Right ventricle myocardium inferior (tissue), 1 donor: ENCODE measurements around the gene PRAME. TPM values are rescaled to one million over a fixed set of nuclear protein-coding genes. Genes with fewer than 3 reads are reported as not detected.
A peak's percentile ranks its signal among the peaks of the same experiment; 100 is the strongest.
"Not testable (repeated sequence)": the region's sequence is repeated elsewhere in the genome, so short reads cannot be mapped to it uniquely, and the experiment has no call there.

ENCODE experiments used
- ATAC-seq: fragments of 200-7000 bp; cut with Tn5 transposase; one replicate; pipeline ENCODE4 v1.9.1; 2020; ENCODE audit warnings: mild to moderate bottlenecking, moderate library complexity
- DNase-seq: peaks from one replicate; pipeline ENCODE4 v3.0.0; 2021; ENCODE audit errors: missing footprints
- intact Hi-C: fragments of 100-400 bp; cut with DNase I; formaldehyde crosslinking; loops from one replicate; pipeline ENCODE4 v1.11.0; 2022
- long read RNA-seq: library from polyadenylated mRNA; unstranded; transcript quantifications from one replicate; pipeline ENCODE4 v2.0.0, GENCODE V29; 2021
- total RNA-seq: library from RNA; stranded (reverse); fragmentation: NEBNext Ultra II Directional; extraction: Animal tissue kit (Norgen Biotek cat#: 25700); gene quantifications from one replicate; pipeline ENCODE4 v1.2.1, GENCODE V29; 2021
- donor health status: DM: no; HTN: yes; CAD: no; lungs with severe emphysema.

PRAME gene
- total RNA-seq, result not detected
- long read RNA-seq, result 0 reads

DNA sequence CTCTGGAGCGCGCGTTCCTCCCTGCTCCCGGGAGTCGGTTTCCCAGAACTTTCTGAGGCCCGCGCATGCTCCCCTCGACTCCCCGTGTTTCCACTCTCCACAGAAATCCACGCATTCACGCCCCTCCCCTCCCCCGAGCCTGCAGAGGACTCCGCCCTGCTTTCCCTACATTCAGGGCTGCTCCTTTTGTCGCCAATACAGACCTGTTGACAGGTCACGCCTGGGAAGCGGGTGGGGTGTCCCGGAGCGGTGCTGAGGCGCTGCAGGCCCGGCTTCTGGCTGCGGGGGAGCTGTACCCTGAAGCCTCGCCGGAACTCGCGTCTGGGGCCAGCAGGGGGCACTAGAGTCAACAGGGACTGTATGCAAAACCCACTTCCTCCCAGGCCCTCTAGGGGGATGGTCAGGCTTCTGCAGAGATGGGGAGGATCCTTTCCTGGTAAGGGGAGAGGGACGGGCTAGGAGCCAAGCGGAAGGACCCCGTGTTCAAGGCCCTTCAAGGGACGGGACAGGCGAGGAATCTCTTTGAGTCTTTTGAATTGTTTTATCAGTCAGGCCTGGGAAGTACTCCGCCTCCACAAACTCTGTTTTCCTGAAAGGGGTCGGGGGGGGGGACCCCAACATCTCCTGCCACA is at the start of gene PRAME:
Gene PRAME, minus strand, starts transcription at position 294 of the 632 bp plus-strand sequence. CDS start 2,433 bp downstream, outside the sequence.
- ATAC-seq (peak; percentile 54), DNase-seq (peak; percentile 69)
- intact Hi-C loops, result no loop called here

DNA sequence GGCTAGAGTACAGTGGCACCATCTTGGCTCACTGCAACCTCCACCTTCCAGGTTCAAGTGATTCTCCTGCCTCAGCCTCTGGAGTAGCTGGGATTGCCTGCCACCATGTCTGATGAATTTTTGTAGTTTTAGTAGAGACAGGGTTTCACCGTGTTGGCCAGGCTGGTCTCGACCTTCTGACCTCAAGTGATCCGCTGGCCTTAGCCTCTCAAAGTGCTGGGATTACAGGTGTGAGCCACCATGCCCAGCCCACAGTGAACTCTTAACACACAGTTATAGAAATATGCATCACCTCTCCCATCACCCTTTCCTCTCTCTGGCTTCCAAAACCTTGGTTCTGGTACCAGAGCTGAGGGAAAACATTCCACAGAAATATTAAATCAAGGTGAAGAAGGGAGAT is 49.0 kb upstream of the PRAME start:
- intact Hi-C loops, ATAC-seq, DNase-seq: not testable (repeated sequence)

DNA sequence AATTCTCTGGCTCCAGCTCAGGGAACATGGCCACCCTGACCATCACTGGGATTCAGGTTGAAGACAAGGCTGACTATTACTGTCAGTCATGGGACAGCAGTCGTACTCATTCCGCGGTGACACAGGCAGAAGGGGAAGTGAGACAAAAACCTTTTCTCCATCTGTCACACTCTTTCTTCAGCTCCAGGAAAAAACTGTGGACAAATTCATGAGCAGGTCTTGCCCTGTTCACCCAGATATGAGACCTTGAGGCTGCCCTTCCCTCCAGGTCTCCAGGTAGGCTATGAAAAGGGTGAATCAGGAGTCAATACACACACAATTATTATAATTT is 46.0 kb upstream of the PRAME start:
- ATAC-seq, result no peak
- DNase-seq, result no peak
- intact Hi-C loops, result no loop called here

DNA sequence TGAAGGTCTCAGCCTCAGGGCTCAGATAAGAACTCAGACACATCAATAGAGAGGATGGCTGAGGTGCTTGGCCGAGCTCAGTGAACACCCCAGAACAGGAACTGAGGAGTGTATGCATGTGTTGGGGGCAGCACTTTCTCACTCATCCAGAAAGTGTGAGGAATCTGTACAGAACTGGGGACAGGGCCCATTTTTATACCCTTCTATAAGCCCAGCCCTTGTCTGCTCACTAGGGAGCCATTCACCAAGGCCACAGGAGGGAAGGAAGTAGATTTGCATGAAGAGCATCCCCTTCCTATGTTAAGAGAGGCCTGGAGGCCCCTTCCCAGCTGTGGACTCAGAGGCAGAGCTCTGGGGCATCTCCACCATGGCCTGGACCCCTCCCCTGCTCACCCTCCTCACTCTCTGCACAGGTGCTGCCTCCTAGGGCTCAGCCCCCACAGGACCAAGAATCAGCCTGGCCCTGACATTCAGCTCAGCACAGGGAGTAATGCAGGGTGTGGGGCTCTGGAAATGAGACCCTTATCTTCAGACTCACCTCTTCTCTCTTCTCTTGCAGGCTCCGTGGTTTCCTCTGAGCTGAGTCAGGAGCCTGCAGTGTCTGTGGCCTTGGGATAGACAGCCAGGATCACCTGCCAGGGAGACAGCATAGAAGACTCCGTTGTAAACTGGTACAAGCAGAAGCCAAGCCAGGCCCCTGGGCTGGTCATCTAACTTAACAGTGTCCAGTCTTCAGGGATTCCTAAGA is 45.4 kb upstream of the PRAME start:
- no peak for DNase-seq
- intact Hi-C loops, result no loop called here
- ATAC-seq, result no peak

- DNase-seq (no peak), ATAC-seq (no peak)
- intact Hi-C loops, result no loop called here
Observed at GRCh38 chr22:22603470-22603947, 44.4 kb upstream of the PRAME start.

DNA sequence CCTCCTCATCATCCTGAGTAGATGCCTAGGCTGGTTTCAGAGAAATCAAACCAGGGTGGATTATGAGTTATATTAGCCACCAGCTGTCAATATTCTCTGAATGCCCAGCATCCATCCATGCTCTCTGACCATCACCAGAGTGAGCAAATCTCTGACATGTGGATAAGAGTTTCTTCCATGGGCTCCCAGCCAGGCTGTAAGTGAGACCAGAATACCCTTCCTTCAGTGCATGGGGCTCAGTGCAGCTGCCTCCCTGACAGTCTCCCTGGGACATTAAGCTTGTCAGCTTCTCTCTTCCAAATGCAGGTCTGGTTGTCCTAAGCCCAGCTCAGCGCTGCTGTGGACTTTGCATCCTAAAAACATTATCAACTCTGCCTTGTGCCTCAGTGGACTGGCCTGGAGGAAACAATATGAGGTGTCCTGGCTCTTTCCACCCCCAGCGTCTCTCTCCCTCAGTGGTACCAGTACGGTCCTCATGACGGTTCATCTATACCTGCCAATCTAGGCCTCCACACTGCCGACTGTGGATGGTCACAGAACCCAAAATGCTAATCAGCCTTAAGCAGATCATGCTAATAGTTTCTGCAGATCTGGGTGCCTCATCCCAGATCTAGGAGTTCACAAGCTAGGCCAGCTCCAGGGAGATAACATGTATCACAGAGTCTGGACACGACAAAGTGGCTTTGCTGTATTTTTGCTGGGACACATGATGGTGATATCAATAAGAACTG is 41.6 kb upstream of the PRAME start:
- DNase-seq, result no peak
- no peak for ATAC-seq
- intact Hi-C loops, result no loop called here

DNA sequence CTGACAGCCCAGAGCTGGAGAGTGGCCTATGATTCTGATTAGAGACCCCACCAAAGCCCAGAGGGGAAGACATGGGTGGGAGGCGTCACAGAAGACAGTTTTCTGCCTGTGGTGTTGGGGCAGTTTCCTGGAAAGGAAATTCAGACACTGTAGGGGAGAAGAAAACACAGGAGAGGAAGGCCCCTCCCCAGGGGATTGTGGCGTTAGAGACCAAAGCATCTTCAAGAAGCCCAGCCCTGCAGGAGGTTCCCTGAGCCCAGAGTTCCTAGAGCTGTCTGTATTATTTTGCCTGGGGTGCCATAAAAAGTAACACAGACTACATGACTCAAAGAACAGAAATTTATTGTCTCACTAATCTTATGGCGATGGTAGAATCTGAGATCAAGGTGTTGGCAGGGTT is 40.2 kb upstream of the PRAME start:
- intact Hi-C loops, result no loop called here
- ATAC-seq, result no peak
- DNase-seq, result no peak

DNA sequence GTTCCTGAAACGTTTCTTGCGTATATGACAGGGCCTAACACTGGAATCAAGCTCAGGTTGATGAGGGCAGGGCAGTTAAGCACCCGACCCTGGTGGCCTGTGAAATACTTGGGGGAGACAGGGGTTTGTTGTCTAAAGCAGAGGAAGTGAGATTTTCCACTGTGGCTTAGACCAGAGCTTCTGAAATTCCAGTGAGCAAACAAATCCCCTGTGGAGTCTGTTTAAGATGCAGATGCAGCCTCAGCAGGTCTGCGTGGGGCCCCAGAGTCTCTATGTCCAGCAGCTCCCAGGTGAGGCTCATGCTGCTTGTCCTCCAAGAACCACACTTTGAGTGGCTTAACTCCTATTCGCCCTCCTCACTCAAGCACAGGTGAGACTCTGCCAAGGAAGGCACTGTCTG is 39.1 kb upstream of the PRAME start:
- intact Hi-C loops, result no loop called here
- no peak for DNase-seq
- no peak for ATAC-seq

DNA sequence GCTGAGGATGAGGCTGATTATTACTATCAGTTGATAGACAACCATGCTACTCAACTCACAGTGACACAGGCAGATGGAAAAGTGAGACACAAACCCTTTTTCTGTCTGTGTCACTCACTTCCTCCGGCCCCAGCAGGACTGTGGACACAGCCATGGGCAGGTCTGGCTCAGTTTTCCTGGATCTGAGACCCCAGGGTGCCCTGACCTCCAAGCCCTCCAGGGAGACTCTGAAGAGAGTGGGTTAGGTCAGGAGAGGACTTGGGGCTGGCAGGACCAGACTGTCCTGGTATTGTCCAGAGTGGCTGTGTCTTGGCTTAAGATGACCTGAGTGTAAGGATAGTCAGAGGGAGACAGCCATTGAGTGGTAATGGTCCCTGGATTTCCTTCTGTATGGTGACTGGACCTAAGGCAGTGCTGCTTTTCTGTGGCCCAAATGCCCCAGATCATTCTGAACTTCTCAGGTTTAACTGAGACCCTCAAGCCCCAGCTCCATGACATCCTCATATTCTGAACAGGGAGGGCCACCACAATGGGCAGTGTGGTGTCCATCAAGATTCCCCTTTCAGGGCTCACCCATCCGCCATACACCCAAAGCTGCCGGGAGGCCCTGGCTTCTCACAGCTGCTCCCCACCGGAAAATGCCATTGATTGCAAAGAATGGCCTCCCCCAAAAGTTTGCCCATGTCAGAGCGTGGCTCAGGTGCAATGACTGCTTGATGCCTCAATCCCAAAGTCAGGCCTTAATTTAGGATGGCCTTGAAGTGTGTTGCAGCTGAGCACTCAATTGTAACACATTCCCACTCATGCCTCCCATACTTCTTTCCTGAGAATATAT is 36.2 kb upstream of the PRAME start:
- no peak for ATAC-seq
- no peak for DNase-seq
- intact Hi-C loops, result no loop called here

DNA sequence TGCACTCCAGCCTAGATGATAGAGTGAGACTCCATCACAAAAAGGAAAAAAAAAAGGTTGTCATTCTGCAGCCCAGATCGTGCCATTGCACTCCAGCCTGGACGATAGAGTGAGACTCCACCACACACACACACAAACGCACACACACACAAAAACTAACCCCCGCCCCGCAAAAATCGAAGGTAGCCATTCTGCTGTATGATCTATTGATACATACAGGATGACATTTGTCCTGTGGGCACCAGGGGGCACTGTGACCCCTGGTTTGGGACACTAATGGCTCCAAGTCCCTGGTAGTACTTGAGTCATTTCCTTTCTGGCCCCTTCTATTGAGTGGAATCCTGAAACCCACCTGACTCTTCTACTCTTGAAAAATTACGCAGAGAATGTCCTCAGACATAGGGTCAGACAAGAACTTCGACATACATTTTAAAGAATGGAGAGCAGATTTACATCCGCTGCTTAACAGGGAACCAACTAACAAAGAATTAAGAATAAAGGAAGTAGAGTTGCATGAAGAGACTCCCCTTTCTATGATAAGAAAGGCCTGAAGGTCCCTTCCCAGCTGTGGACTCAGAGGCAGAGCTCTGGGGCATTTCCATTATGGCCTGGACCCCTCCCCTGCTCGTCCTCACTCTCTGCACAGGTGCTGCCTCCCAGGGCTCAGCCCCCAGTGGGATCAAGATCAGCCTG is 35.0 kb upstream of the PRAME start:
- DNase-seq (no peak), ATAC-seq (no peak)
- intact Hi-C loops, result no loop called here

- no peak for ATAC-seq
- intact Hi-C loops, result no loop called here
- DNase-seq, result no peak
Observed at GRCh38 chr22:22593250-22593649, 34.2 kb upstream of the PRAME start.

- intact Hi-C loops, result no loop called here
Observed at GRCh38 chr22:22591348-22592299, 32.6 kb upstream of the PRAME start.

DNA sequence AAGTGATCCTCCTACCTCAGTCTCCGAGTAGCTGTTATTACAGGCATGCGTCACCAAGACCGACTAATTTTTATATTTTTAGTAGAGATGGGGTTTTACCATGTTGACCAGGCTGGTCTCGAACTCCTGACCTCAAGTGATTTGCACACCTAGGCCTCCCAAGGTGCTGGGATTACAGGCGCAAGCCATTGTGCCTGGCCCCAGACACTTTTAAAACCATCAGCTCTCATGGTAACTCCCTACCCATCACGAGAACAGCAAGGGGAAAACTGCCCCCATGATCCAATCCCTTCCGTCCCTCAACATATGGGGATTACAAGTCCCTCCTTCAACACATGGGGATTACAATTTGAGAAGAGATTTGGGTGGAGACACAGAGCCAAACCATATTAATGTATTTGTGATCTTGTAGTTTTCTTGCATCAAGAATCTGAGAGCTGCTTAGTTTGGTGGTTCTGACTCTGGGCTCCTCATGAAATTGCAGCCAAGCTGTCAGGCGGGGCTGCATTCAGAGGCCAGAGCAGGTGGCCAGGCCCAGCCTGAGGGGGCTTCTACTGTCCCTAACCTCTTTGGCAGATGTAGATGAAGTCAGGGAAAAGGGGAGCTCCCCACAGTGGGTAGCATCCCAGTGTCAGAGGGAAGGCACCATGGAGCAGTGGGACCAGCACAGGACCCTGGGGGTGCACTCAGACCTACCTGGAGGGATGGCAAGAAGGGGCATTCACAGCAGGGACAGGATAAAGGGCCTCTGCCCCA is 31.2 kb upstream of the PRAME start:
- no peak for ATAC-seq
- intact Hi-C loops, result no loop called here
- DNase-seq, result no peak

More at GRCh38 chr22:22591348-22592299, 32.6 kb upstream of the PRAME start:
- DNase-seq, result no peak
- no peak for ATAC-seq

GRCh38 chr22:22588485-22589164 is 29.6 kb upstream of the PRAME start:
- no peak for ATAC-seq
- intact Hi-C loops, result no loop called here
- DNase-seq, result no peak

DNA sequence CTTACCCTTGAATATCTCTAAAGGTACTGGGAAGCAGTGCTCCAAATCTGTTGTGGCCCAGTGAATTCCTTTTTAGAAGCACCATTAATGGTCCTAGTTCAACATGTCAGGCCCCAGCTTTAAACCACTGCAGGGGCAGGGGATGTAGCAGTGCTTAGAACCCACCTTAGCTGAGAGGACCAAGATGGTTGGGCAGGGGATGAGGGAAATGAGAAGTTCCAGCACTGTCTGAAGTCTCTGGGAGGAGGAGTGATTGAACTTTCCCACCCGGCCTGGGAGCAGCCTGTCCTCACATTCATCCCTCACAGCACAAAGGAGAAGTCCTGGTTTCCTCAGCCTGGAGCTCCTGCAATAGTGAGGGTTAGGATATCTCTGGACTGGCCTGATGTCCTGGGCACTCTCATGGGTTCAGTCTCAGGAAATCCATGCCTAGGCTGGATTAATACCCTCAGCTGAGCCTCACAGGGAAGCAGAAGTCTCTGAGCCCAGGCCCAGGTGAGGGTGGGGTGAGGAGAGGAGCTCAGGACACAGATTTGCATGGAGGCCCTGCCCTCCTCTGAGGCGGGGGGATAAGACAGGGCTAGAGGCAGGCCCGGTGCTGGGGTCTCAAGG is 28.6 kb upstream of the PRAME start:
- no peak for DNase-seq
- ATAC-seq, result no peak
- intact Hi-C loops, result no loop called here

- ATAC-seq (no peak), DNase-seq (no peak)
- intact Hi-C loops, result no loop called here
Observed at GRCh38 chr22:22584722-22585121, 25.7 kb upstream of the PRAME start.
